Small intestine (tissue), 16 donors: ENCODE data around the gene APOL5. TPM values are rescaled to one million over a fixed set of nuclear protein-coding genes. Genes with fewer than 3 reads are reported as not detected.
"Not testable (repeated sequence)": the region's sequence is repeated elsewhere in the genome, so short reads cannot be mapped to it uniquely, and the experiment has no call there.

Experiments used
- DNase-seq, 2 donors: peaks; one replicate each; pipeline versions ENCODE4 v3.0.0 to v3.0.0-alpha.2; 2013
- FAIRE-seq: peaks from 2 replicates; lab custom pipeline; 2012; peaks lifted over from hg19 to GRCh38; lab: Jason Lieb, UNC
- H3K27ac ChIP-seq, 3 donors: one replicate each; pipeline ENCODE4 v1.5.1; 2013; ENCODE audit warnings: low read length in 2 of 3, mild to moderate bottlenecking in 2 of 3, control low read depth in 1 of 3, inconsistent platforms in 1 of 3, low read depth in 1 of 3, moderate library complexity in 1 of 3
- H3K27me3 ChIP-seq, 3 donors: one replicate each; pipeline ENCODE4 v1.6.1; 2013; ENCODE audit warnings: low read length in 3 of 3, inconsistent platforms in 1 of 3; ENCODE audit not compliant: control insufficient read depth in 3 of 3, insufficient read depth in 3 of 3
- H3K36me3 ChIP-seq, 3 donors: one replicate each; pipeline ENCODE4 v1.6.1; 2013; ENCODE audit warnings: low read length in 3 of 3, inconsistent platforms in 1 of 3, low read depth in 1 of 3, mild to moderate bottlenecking in 1 of 3, moderate library complexity in 1 of 3; ENCODE audit not compliant: control insufficient read depth in 3 of 3, insufficient read depth in 2 of 3
- H3K4me1 ChIP-seq, 3 donors: one replicate each; pipeline ENCODE4 v1.6.1; 2013; ENCODE audit warnings: low read length in 2 of 3, inconsistent platforms in 1 of 3, low read depth in 1 of 3, mild to moderate bottlenecking in 1 of 3, moderate library complexity in 1 of 3; ENCODE audit not compliant: control insufficient read depth in 3 of 3, insufficient read depth in 2 of 3
- H3K4me3 ChIP-seq, 3 donors: one replicate each; pipeline ENCODE4 v1.5.1; 2013; ENCODE audit warnings: low read length in 3 of 3, control low read depth in 1 of 3, inconsistent platforms in 1 of 3, low read depth in 1 of 3, mild to moderate bottlenecking in 1 of 3, moderate library complexity in 1 of 3
- H3K9me3 ChIP-seq, 2 donors: one replicate each; pipeline ENCODE4 v1.6.1; 2013; ENCODE audit warnings: low read depth in 1 of 2, low read length in 1 of 2; ENCODE audit not compliant: control insufficient read depth in 2 of 2, insufficient read depth in 1 of 2
- WGBS, 3 donors: extraction: QIAGEN DNeasy Blood & Tissue Kit; methylation state at CpG; one replicate each; pipeline ENCODE4 v1.1.7; 2013; 5-methylcytosine and 5-hydroxymethylcytosine counted together
- long read RNA-seq, 10 donors: transcript quantifications; one replicate each; lab custom pipeline, GENCODE V29; 2026
- polyA plus RNA-seq, 4 donors: library from polyadenylated mRNA; stranded (reverse) in 3 of 4; unstranded in 1 of 4; fragments of 200-250 nt in 3 of 4; fragments of 120-200 nt in 1 of 4; gene quantifications; one replicate each; pipeline versions ENCODE4 v1.2.1 to v1.2.3, GENCODE V29; 2013
- donor health status: healthy with polysubstance abuse.
- donor health status: control.
- donor health status: control.
- donor health status: Bipolar disorder and iron deficiency.
- donor health status: healthy.

The APOL5 gene
- polyA plus RNA-seq, result not detected
- long read RNA-seq, donor 1, result 0 reads
- long read RNA-seq, donor 2, result 0 reads
- long read RNA-seq, donor 3, result 0 reads
- long read RNA-seq, donor 4, result 0 reads
- long read RNA-seq, donor 5, result 0 reads
- long read RNA-seq, donor 6, partial matches to known transcripts, result 0 of 6 reads
- long read RNA-seq, donor 6, other reads (novel, unspliced or antisense), result 6 of 6 reads
- long read RNA-seq, donor 7, result 0 reads
- long read RNA-seq, donor 8, result 0 reads
- long read RNA-seq, donor 9, result 0 reads
- long read RNA-seq, donor 10, result 0 reads

- no peak for DNase-seq
- Histone ChIP-seq H3K9me3 (peaks cover 0 to 9% of the 10 kb centered on the region in 2 donors), H3K4me3 (no peak within 1 kb of the TSS), H3K27ac (no peak within 1 kb of the TSS), H3K36me3 (no peaks in the 10 kb centered on the region), H3K4me1 (no peaks in the 10 kb centered on the region), H3K27me3 (no peaks in the 10 kb centered on the region)
- FAIRE-seq, result no peak
- WGBS, 3 donors, result 76 to 86% (median 79%) methylated on average over 3 of the region's 3 CpGs
Observed at GRCh38 chr22:35717572-35717971, at the start of gene APOL5. TSS of gene APOL5 (plus strand) at chr22:35717872. CDS start at chr22:35717872, 0 bp downstream.

DNA sequence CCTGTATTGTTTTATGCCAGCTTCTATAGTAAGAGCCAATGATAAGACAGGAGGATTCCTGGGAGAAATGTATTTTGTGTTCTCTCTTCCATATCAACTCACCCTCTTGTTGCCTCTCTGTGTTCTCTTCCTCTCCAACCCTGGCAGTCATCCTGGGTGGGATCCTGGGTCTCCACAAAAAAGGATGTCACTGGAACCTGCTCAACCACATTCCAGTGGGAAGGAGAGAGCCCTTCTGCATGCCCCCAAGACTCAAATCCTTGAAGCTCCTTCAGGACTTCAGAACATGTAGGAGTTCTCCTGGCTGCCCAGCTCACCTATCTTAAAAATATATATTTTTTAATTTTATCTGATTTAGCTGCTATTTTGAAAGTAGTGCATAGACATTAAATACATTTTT is 43.3 kb upstream of the APOL5 start:
- Histone ChIP-seq H3K9me3 (peaks cover 0 to 10% of the 10 kb centered on the region in 2 donors), H3K4me1 (no peaks in the 10 kb centered on the region), H3K27ac (no peak overlapping the region), H3K27me3 (no peaks in the 10 kb centered on the region), H3K36me3 (no peaks in the 10 kb centered on the region), H3K4me3 (no peak overlapping the region)
- DNase-seq (no peak), FAIRE-seq (no peak)

DNA sequence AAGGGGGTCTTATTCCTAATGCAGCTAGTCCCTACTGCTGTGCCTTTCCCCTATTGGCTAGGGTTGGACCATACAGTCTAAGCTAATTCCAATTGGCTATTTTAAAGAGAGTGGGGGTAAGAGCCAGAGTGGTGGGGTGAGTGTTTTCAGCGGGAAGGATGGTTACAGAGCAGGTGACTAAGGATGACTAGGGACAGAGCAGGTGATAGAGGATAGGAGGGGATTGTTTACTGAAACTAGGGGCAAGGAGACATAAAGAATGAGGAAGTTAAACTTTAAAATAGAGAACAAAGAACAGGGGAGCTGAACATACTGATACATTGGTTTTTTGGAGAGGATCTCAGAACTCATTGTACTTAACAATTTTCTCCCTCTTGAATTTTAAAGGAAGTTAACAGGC is 41.6 kb upstream of the APOL5 start:
- H3K4me3 ChIP-seq, H3K27me3 ChIP-seq, DNase-seq, H3K27ac ChIP-seq, FAIRE-seq, H3K4me1 ChIP-seq, H3K36me3 ChIP-seq: not testable (repeated sequence)
- 32 to 67% (median 52%) methylated on average over 1 of the region's 1 CpG for WGBS, 3 donors
- H3K9me3 ChIP-seq, result peaks cover 0 to 12% of the 10 kb centered on the region in 2 donors

DNA sequence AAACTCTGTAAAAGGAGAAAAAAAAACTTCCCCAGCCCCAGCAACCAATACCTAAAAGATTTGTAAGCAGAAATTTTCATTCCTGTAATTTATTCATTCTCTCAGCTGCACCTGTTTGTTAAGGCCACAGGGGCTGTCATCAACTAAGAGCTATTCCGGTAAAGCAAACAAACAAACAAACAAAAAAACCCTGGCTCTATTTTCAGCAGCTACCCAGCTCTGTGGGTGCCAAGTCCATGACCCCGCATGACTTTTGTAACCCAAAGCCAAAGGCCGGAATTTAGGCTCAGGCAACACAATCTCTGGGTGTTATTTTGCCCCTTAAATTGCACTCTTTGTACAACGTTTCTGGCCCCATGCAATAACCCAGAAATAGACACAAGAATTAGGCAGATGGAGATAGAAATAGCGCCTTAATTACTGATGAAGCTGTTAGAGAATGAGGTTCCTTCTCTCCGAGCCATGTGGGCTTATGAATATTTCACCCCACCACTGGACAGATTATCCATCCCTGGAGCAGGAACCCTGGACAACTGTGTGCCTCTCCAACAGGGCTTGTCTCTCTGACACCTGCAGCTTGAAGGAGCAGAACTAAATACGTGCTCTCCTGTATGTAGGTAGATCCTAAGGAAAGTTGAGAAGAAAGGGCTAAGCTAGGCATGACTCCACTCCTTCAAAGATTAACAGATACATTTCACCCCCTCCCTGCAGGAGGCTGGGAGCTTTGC is 40.0 kb upstream of the APOL5 start:
- H3K27ac ChIP-seq, result no peak overlapping the region
- WGBS, 3 donors, result 66 to 80% (median 74%) methylated on average over 7 of the region's 7 CpGs
- peaks cover 0 to 21% of the 10 kb centered on the region in 2 donors for H3K9me3 ChIP-seq
- no peak overlapping the region for H3K4me3 ChIP-seq
- no peaks in the 10 kb centered on the region for H3K4me1 ChIP-seq
- H3K36me3 ChIP-seq, result no peaks in the 10 kb centered on the region
- DNase-seq, result no peak
- no peak for FAIRE-seq
- no peaks in the 10 kb centered on the region for H3K27me3 ChIP-seq

DNA sequence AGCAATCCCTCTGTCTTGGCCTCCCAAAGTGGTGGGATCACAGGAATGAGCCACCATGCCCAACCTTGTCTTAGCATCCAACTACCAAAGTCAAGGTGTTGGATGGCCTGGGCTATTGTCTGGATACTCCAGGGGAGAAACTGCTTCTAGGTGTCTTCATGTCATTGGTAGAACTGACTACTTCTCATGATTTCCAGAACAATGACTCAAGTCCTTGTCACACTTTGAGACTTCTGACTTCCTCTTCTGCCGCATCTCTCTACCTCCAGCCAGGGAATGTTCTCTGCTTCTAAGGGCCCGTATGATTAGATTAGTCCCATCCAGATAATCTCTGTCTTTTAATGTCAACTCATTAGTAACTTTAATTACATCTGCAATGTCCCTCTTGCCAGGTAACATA is 38.8 kb upstream of the APOL5 start:
- Histone ChIP-seq H3K36me3 (no peaks in the 10 kb centered on the region), H3K4me1 (no peaks in the 10 kb centered on the region), H3K27ac (no peak overlapping the region), H3K4me3 (no peak overlapping the region), H3K27me3 (no peaks in the 10 kb centered on the region), H3K9me3 (peaks cover 0 to 21% of the 10 kb centered on the region in 2 donors)
- FAIRE-seq (no peak), DNase-seq (no peak)
- WGBS, 3 donors, result 43 to 72% (median 64%) methylated on average over 2 of the region's 2 CpGs

- not testable (repeated sequence) for DNase-seq, H3K27me3 ChIP-seq, H3K4me1 ChIP-seq, H3K36me3 ChIP-seq, FAIRE-seq, H3K27ac ChIP-seq, H3K4me3 ChIP-seq
- peaks cover 0 to 21% of the 10 kb centered on the region in 2 donors for H3K9me3 ChIP-seq
- WGBS, 3 donors, result 38 to 50% (median 46%) methylated on average over 4 of the region's 4 CpGs
Observed at GRCh38 chr22:35679492-35679891, 38.2 kb upstream of the APOL5 start.

DNA sequence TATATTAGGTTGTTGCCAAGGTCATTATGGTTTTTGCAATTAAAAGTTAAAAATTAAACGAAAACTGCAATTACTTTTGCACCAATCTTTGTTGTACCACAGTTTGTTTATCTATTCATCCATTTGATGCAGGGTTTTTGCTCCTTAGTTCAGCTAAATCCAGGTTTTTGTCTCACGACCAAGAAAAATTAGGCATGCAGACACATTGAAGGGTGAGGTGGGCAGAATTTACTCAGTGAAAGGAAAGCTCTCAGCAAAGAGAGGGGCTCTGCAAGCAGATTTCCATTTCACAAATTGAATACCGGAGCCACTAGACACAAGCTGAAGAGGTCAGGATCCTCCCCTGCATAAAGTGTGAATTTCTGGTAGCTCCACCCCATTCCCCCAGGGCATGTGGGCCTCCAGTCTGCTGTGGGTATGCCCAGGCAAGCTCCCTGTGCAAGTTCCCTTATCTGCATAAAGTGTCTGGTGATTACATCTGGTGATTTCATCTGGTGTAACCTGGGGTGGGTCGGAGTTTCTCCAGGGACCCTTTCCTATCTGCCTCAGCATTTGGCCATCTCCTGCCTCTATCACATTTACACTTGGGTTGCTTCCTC is 36.1 kb upstream of the APOL5 start:
- FAIRE-seq (no peak), DNase-seq (no peak)
- peaks cover 0 to 11% of the 10 kb centered on the region in 2 donors for H3K9me3 ChIP-seq
- no peaks in the 10 kb centered on the region for H3K27me3 ChIP-seq
- WGBS, 3 donors, result 80 to 90% (median 82%) methylated on average over 4 of the region's 4 CpGs
- no peak overlapping the region for H3K4me3 ChIP-seq
- no peak overlapping the region for H3K27ac ChIP-seq
- no peaks in the 10 kb centered on the region for H3K36me3 ChIP-seq
- H3K4me1 ChIP-seq, result no peaks in the 10 kb centered on the region

GRCh38 chr22:35683560-35683959 is 34.1 kb upstream of the APOL5 start:
- no peak for DNase-seq
- H3K36me3 ChIP-seq, result no peaks in the 10 kb centered on the region
- peaks cover 0 to 11% of the 10 kb centered on the region in 2 donors for H3K9me3 ChIP-seq
- no peak overlapping the region for H3K27ac ChIP-seq
- FAIRE-seq, result no peak
- no peak overlapping the region for H3K4me3 ChIP-seq
- no peaks in the 10 kb centered on the region for H3K27me3 ChIP-seq
- H3K4me1 ChIP-seq, result no peaks in the 10 kb centered on the region
- 71 to 81% (median 72%) methylated on average over 1 of the region's 1 CpG for WGBS, 3 donors
